Panc1 (cell line): ENCODE data around the gene TECPR2. TPM values are rescaled to one million over a fixed set of nuclear protein-coding genes. Genes with fewer than 3 reads are reported as not detected.

Experiments
- ATAC-seq: fragments of 200-7000 bp; cut with Tn5 transposase; 2 replicates; pipeline ENCODE4 v1.9.1; 2020; ENCODE audit warnings: mild to moderate bottlenecking, moderate library complexity
- BruUV-seq: library from RNA; stranded (reverse); fragments of 400-500 nt; replicated peaks from 2 replicates; lab custom pipeline; 2021; lab: Mats Ljungman, UMichigan
- CTCF ChIA-PET: fragments of 300-600 bp; sonication (Branson Sonifier 250); formaldehyde crosslinking; loops from one replicate; lab custom pipeline; 2022; ENCODE audit warnings: antibody characterized with exemption; lab: Charles Lee
- POLR2A ChIA-PET: fragments of 300-600 bp; sonication (Branson Sonifier 250); formaldehyde crosslinking; loops from one replicate; lab custom pipeline; 2022; ENCODE audit warnings: antibody characterized with exemption; lab: Charles Lee
- DNase-seq: peaks from one replicate; pipeline ENCODE4 v3.0.0-alpha.2; 2010; ENCODE audit warnings: low read depth, low spot score
- H3K27ac ChIP-seq: 2 replicates; pipeline ENCODE4 v1.5.1; 2011; ENCODE audit warnings: mild to moderate bottlenecking, low read length, inconsistent platforms
- H3K27me3 ChIP-seq: fragments of 200-500 bp; sonication (Bioruptor generic); 2 replicates; pipeline ENCODE4 v1.6.0; 2014; ENCODE audit warnings: low read length, inconsistent platforms; ENCODE audit not compliant: control insufficient read depth, insufficient read depth
- H3K36me3 ChIP-seq: fragments of 200-500 bp; sonication (Bioruptor generic); 2 replicates; pipeline ENCODE4 v1.5.1; 2014; ENCODE audit warnings: inconsistent platforms, mild to moderate bottlenecking, low read length, moderate library complexity; ENCODE audit not compliant: control insufficient read depth, insufficient read depth
- H3K4me1 ChIP-seq: 2 replicates; pipeline ENCODE4 v1.5.1; 2011; ENCODE audit warnings: inconsistent platforms, mild to moderate bottlenecking, low read length, moderate library complexity; ENCODE audit not compliant: control insufficient read depth, insufficient read depth
- H3K4me3 ChIP-seq, 2 experiments: 2 replicates each; pipeline ENCODE4 v1.5.1; 2011 to 2012; ENCODE audit warnings: low read depth in 2 of 2, low read length in 2 of 2, mild to moderate bottlenecking in 2 of 2, inconsistent platforms in 1 of 2, moderate library complexity in 1 of 2
- H3K9me3 ChIP-seq: fragments of 200-500 bp; sonication (Bioruptor generic); 2 replicates; pipeline ENCODE4 v1.5.1; 2014; ENCODE audit warnings: low read depth, mild to moderate bottlenecking, inconsistent platforms, low read length, moderate library complexity; ENCODE audit not compliant: control insufficient read depth, insufficient read depth
- POLR2AphosphoS5 ChIP-seq: IDR thresholded peaks from 2 replicates; pipeline ENCODE4 v1.6.1; 2012; ENCODE audit warnings: mild to moderate bottlenecking, low read depth, low read length, moderate library complexity
- SIN3A ChIP-seq: IDR thresholded peaks from 2 replicates; pipeline ENCODE4 v1.6.1; 2012; ENCODE audit warnings: low read depth, mild to moderate bottlenecking, low read length, moderate library complexity, borderline replicate concordance; ENCODE audit not compliant: insufficient read depth
- TCF7L2 ChIP-seq: IDR thresholded peaks from 2 replicates; pipeline ENCODE4 v1.6.1; 2011; ENCODE audit warnings: mild to moderate bottlenecking, low read depth, low read length, inconsistent platforms
- in situ Hi-C: cut with HindIII; loops from 2 replicates; pipeline ENCODE4 v1.10.0; 2016; ENCODE audit warnings: low sequenced_read_pairs, low pct_unique_long_range_greater_than_20kb
- intact Hi-C: fragments of 100-400 bp; cut with micrococcal nuclease; formaldehyde crosslinking; loops from one replicate; pipeline ENCODE4 v1.10.0; 2022; ENCODE audit not compliant: unreplicated experiment
- total RNA-seq: library from RNA; stranded (reverse); gene quantifications from one replicate; pipeline ENCODE4 v1.2.1, GENCODE V29; 2021; ENCODE audit not compliant: unreplicated experiment
- TF ChIP-seq, protein P1 (sequence below): fragments of 450-650 bp; IDR thresholded peaks from 2 replicates; pipeline ENCODE4 v1.5.1; 2017; ENCODE audit warnings: mild to moderate bottlenecking
- TF ChIP-seq, protein P2 (sequence below), 2 experiments: IDR thresholded peaks; 2 replicates each; pipeline ENCODE4 v1.6.1; 2011 to 2012; ENCODE audit warnings: low read depth in 2 of 2, control low read depth in 1 of 2, low read length in 1 of 2, mild to moderate bottlenecking in 1 of 2, moderate library complexity in 1 of 2; ENCODE audit not compliant: insufficient read depth in 1 of 2

The TECPR2 gene
- total RNA-seq, 1 experiment from 2014 or later, result 15.5 TPM

DNA sequence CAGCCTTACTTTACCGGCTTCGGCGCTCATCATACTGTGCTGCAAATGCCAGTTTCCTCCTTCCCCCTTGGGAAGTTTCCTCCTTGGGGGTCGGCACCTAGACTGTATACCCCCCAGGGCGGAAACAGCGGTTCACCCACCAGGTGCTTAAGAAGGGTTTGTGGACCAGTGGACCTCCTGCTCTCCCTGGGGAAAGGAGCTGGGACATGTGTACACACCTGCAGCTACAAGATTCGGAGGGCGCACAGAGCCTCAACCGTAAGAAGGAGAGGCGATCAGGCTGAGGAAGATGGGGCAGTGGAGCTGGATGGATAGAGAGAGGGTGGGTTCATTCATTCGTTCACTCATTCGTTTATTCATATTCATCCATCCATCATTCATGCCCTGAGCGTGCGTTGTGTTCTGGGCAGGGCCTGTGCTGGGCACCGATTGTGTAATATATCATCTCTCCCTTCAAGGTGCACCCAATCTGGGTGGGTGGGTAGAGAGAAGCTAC is 43.9 kb upstream of the TECPR2 start:
- intact Hi-C loops, result loop anchor here (10.0 kb wide), 1 partner anchor 354 kb away; the partner anchor contains the start of gene DYNC1H1
- no peaks in the 10 kb centered on the region for H3K9me3 ChIP-seq

DNA sequence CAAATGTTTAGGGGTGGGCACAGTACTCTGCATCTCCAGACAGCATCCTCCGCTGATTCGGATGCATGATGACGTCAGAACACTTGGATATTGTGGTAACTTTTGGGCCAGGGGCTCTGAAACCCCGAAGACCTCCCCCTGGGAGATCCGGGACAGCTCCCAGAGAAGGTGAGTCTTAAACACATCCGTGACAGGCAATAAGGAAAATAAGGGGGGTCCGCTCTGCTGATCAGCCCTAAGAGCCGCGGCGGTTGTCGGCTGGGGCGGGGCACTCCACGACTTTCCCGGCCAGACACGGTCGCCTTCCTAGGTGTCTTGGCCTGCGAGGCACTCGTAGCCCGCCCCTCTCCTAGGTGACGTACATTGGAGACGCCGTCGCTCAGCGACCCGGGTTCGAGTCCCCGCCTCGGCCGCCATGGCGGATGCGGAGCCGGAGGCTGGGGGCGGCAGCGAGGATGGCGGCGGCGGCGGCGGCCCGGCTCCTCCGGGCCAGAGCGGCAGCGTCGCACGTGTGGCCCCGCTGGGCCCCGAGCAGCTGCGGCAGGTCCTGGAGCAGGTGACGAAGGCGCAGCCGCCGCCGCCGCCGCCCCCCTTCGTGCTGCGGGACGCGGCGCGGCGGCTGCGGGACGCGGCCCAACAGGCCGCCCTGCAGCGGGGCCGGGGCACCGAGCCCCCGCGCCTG is 43.2 kb upstream of the TECPR2 start, which contains the start of gene ZNF839:
TSS of gene ZNF839 (plus strand) at position 396 of the 682 bp plus-strand sequence. CDS start at position 416, 20 bp downstream.
- H3K27me3 ChIP-seq, result no peaks in the 10 kb centered on the region
- BruUV-seq, result no TSS peak
- DNase-seq (no peak), ATAC-seq (peak; percentile 78)
- no peaks in the 10 kb centered on the region for H3K36me3 ChIP-seq
- no peaks in the 10 kb centered on the region for H3K9me3 ChIP-seq
- intact Hi-C loops (loop anchor here (10.0 kb wide), 1 partner anchor 355 kb away; the partner anchor contains the start of gene DYNC1H1), in situ Hi-C loops (loop anchor here (25.0 kb wide), 1 partner anchor 107 kb away; no protein-coding TSS in a partner anchor)
- POLR2A ChIA-PET, result interaction anchor here (0.7 kb wide), 1 partner anchor 28 kb away, joined by 4 read pairs; no protein-coding TSS in a partner anchor
- H3K4me3 ChIP-seq, result peak within 1 kb of the TSS; percentile 66 to 71
- peak within 1 kb of the TSS; percentile 92 for H3K27ac ChIP-seq
- TF ChIP-seq SIN3A, result 0 out of 2 replicates have a peak, but pooled peaks have one; percentile 30
- TF ChIP-seq, protein P1, sequence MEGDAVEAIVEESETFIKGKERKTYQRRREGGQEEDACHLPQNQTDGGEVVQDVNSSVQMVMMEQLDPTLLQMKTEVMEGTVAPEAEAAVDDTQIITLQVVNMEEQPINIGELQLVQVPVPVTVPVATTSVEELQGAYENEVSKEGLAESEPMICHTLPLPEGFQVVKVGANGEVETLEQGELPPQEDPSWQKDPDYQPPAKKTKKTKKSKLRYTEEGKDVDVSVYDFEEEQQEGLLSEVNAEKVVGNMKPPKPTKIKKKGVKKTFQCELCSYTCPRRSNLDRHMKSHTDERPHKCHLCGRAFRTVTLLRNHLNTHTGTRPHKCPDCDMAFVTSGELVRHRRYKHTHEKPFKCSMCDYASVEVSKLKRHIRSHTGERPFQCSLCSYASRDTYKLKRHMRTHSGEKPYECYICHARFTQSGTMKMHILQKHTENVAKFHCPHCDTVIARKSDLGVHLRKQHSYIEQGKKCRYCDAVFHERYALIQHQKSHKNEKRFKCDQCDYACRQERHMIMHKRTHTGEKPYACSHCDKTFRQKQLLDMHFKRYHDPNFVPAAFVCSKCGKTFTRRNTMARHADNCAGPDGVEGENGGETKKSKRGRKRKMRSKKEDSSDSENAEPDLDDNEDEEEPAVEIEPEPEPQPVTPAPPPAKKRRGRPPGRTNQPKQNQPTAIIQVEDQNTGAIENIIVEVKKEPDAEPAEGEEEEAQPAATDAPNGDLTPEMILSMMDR, result no peak
- TF ChIP-seq, protein P2, sequence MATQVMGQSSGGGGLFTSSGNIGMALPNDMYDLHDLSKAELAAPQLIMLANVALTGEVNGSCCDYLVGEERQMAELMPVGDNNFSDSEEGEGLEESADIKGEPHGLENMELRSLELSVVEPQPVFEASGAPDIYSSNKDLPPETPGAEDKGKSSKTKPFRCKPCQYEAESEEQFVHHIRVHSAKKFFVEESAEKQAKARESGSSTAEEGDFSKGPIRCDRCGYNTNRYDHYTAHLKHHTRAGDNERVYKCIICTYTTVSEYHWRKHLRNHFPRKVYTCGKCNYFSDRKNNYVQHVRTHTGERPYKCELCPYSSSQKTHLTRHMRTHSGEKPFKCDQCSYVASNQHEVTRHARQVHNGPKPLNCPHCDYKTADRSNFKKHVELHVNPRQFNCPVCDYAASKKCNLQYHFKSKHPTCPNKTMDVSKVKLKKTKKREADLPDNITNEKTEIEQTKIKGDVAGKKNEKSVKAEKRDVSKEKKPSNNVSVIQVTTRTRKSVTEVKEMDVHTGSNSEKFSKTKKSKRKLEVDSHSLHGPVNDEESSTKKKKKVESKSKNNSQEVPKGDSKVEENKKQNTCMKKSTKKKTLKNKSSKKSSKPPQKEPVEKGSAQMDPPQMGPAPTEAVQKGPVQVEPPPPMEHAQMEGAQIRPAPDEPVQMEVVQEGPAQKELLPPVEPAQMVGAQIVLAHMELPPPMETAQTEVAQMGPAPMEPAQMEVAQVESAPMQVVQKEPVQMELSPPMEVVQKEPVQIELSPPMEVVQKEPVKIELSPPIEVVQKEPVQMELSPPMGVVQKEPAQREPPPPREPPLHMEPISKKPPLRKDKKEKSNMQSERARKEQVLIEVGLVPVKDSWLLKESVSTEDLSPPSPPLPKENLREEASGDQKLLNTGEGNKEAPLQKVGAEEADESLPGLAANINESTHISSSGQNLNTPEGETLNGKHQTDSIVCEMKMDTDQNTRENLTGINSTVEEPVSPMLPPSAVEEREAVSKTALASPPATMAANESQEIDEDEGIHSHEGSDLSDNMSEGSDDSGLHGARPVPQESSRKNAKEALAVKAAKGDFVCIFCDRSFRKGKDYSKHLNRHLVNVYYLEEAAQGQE (IDR thresholded peaks at IDR 0.05; ENCODE audit: insufficient read depth in 1 of 2, low read depth in 2 of 2, low read length in 1 of 2), result no peak
- TF ChIP-seq POLR2AphosphoS5, result peak; percentile 63
- no peak for TF ChIP-seq TCF7L2
- CTCF ChIA-PET, result no interaction called here
- peaks cover 21% of the 10 kb centered on the region for H3K4me1 ChIP-seq

More for the DNA sequence above, 43.9 kb upstream of the TECPR2 start:
- H3K27ac ChIP-seq, result peak overlapping the region; percentile 92
- H3K36me3 ChIP-seq, result no peaks in the 10 kb centered on the region
- TF ChIP-seq TCF7L2, result no peak
- no peak for TF ChIP-seq SIN3A
- TF ChIP-seq, protein P1, result no peak
- TF ChIP-seq, protein P2 (IDR thresholded peaks at IDR 0.05; ENCODE audit: insufficient read depth in 1 of 2, low read depth in 2 of 2, low read length in 1 of 2), result no peak
- in situ Hi-C loops, result loop anchor here (25.0 kb wide), 1 partner anchor 107 kb away; no protein-coding TSS in a partner anchor
- CTCF ChIA-PET, result no interaction called here
- no peaks in the 10 kb centered on the region for H3K27me3 ChIP-seq
- peak overlapping the region; percentile 66 to 71 for H3K4me3 ChIP-seq
- ATAC-seq, result no peak
- POLR2A ChIA-PET, result no interaction called here
- no TSS peak for BruUV-seq
- peaks cover 21% of the 10 kb centered on the region for H3K4me1 ChIP-seq
- DNase-seq, result no peak
